Stomach smooth muscle (tissue), 2 donors: ENCODE measurements around the gene PDPK1.

Experiments
- H3K27ac ChIP-seq: one replicate; pipeline ENCODE4 v1.7.0; 2013; ENCODE audit warnings: mild to moderate bottlenecking, low read length, inconsistent platforms
- H3K27me3 ChIP-seq, 2 donors: one replicate each; pipeline ENCODE4 v1.7.0; 2013; ENCODE audit warnings: low read length in 2 of 2; ENCODE audit not compliant: insufficient read depth in 2 of 2, control insufficient read depth in 1 of 2
- H3K36me3 ChIP-seq, 2 donors: one replicate each; pipeline ENCODE4 v1.7.0; 2013; ENCODE audit warnings: low read length in 2 of 2; ENCODE audit not compliant: control insufficient read depth in 2 of 2, insufficient read depth in 2 of 2
- H3K4me1 ChIP-seq: one replicate; pipeline ENCODE4 v1.7.0; 2013; ENCODE audit warnings: low read length; ENCODE audit not compliant: control insufficient read depth, insufficient read depth
- H3K4me3 ChIP-seq, 2 donors: one replicate each; pipeline ENCODE4 v1.7.0; 2013; ENCODE audit warnings: low read length in 2 of 2
- H3K9ac ChIP-seq, 2 donors: one replicate each; pipeline ENCODE4 v1.7.0; 2013; ENCODE audit warnings: low read length in 2 of 2, mild to moderate bottlenecking in 1 of 2
- H3K9me3 ChIP-seq, 2 donors: one replicate each; pipeline ENCODE4 v1.7.0; 2013; ENCODE audit warnings: low read length in 2 of 2; ENCODE audit not compliant: control insufficient read depth in 2 of 2
- donor health status: healthy.
- donor health status: Pancreatic carcinoma.

PDPK1 gene

GRCh38 chr16:2507665-2508064, 30.2 kb upstream of the PDPK1 start:
- no peaks in the 10 kb centered on the region for H3K9me3 ChIP-seq
- H3K27ac ChIP-seq, result no peak overlapping the region
- H3K4me1 ChIP-seq, result peaks cover 16% of the 10 kb centered on the region
- H3K4me3 ChIP-seq, result no peak overlapping the region
- H3K27me3 ChIP-seq, result no peaks in the 10 kb centered on the region
- no peaks in the 10 kb centered on the region for H3K36me3 ChIP-seq
- H3K9ac ChIP-seq, result no peak overlapping the region

- Histone ChIP-seq H3K27ac (no peak overlapping the region), H3K9me3 (no peaks in the 10 kb centered on the region), H3K36me3 (no peaks in the 10 kb centered on the region), H3K9ac (no peak overlapping the region), H3K4me1 (peaks cover 21% of the 10 kb centered on the region), H3K27me3 (no peaks in the 10 kb centered on the region), H3K4me3 (no peak overlapping the region)
These were observed 29.0 kb upstream of the PDPK1 start for GRCh38 chr16:2508722-2509400.

- Histone ChIP-seq H3K27me3 (no peaks in the 10 kb centered on the region), H3K36me3 (no peaks in the 10 kb centered on the region), H3K4me1 (peaks cover 38% of the 10 kb centered on the region), H3K4me3 (peak overlapping the region; percentile 25 to 57), H3K9me3 (no peaks in the 10 kb centered on the region), H3K9ac (peak overlapping the region; percentile 35 to 51), H3K27ac (no peak overlapping the region)
These were observed 26.6 kb upstream of the PDPK1 start for GRCh38 chr16:2511128-2511800.

- H3K4me3 ChIP-seq, result peak overlapping the region in 1 of 2 donors; percentile 57
- no peaks in the 10 kb centered on the region for H3K36me3 ChIP-seq
- H3K27me3 ChIP-seq, result no peaks in the 10 kb centered on the region
- no peak overlapping the region for H3K27ac ChIP-seq
- H3K4me1 ChIP-seq, result peaks cover 47% of the 10 kb centered on the region
- H3K9ac ChIP-seq, result no peak overlapping the region
- H3K9me3 ChIP-seq, result no peaks in the 10 kb centered on the region
These were observed 25.7 kb upstream of the PDPK1 start for GRCh38 chr16:2511996-2512734.

GRCh38 chr16:2512735-2513404, 25.0 kb upstream of the PDPK1 start:
- Histone ChIP-seq H3K36me3 (no peaks in the 10 kb centered on the region), H3K27me3 (no peaks in the 10 kb centered on the region), H3K4me3 (peak overlapping the region; percentile 62 to 92), H3K9ac (peak overlapping the region; percentile 69 to 92), H3K27ac (peak overlapping the region; percentile 91), H3K4me1 (peaks cover 54% of the 10 kb centered on the region), H3K9me3 (no peaks in the 10 kb centered on the region)

- no peaks in the 10 kb centered on the region for H3K36me3 ChIP-seq
- H3K4me1 ChIP-seq, result peaks cover 62% of the 10 kb centered on the region
- no peaks in the 10 kb centered on the region for H3K27me3 ChIP-seq
- H3K27ac ChIP-seq, result peak within 1 kb of the TSS; percentile 91
- H3K9me3 ChIP-seq, result no peaks in the 10 kb centered on the region
- peak within 1 kb of the TSS; percentile 82 to 92 for H3K9ac ChIP-seq
- H3K4me3 ChIP-seq, result peak within 1 kb of the TSS; percentile 92 to 94
These were observed 24.2 kb upstream of the PDPK1 start, which contains the start of gene ATP6V0C for GRCh38 chr16:2513405-2514332. Gene ATP6V0C (plus strand): TSS chr16:2513952. CDS start chr16:2514104, 152 bp downstream.

- Histone ChIP-seq H3K27me3 (no peaks in the 10 kb centered on the region), H3K4me1 (peaks cover 71% of the 10 kb centered on the region), H3K4me3 (peak overlapping the region; percentile 92 to 94), H3K27ac (peak overlapping the region; percentile 91), H3K9ac (peak overlapping the region; percentile 82 to 92), H3K9me3 (no peaks in the 10 kb centered on the region), H3K36me3 (no peaks in the 10 kb centered on the region)
These were observed 23.3 kb upstream of the PDPK1 start for GRCh38 chr16:2514333-2515179.

GRCh38 chr16:2515180-2515851, 22.5 kb upstream of the PDPK1 start:
- Histone ChIP-seq H3K27me3 (no peaks in the 10 kb centered on the region), H3K9ac (peak overlapping the region; percentile 82 to 92), H3K36me3 (no peaks in the 10 kb centered on the region), H3K9me3 (no peaks in the 10 kb centered on the region), H3K4me3 (peak overlapping the region; percentile 92 to 94), H3K27ac (peak overlapping the region; percentile 91), H3K4me1 (peaks cover 75% of the 10 kb centered on the region)
